Endothelial cell of umbilical vein (primary cell): ENCODE measurements around the gene NRCAM. TPM values are rescaled to one million over a fixed set of nuclear protein-coding genes. Genes with fewer than 3 reads are reported as not detected.

Experiments
- BruUV-seq: library from RNA; stranded (reverse); fragments of 400-500 nt; replicated peaks from 2 replicates; lab custom pipeline; 2021; lab: Mats Ljungman, UMichigan
- CTCF ChIA-PET: fragments of 300-600, 350-600 bp; sonication (Branson Sonifier 250); formaldehyde crosslinking; loops from one replicate; lab custom pipeline; 2021; ENCODE audit warnings: antibody characterized with exemption, inconsistent platforms; lab: Charles Lee
- POLR2A ChIA-PET: fragments of 300-600, 350-600 bp; sonication (Branson Sonifier 250); formaldehyde crosslinking; loops from one replicate; lab custom pipeline; 2021; ENCODE audit warnings: antibody characterized with exemption, inconsistent platforms; lab: Charles Lee
- DNase-seq: peaks from one replicate; pipeline ENCODE4 v3.0.0-alpha.2; 2011; ENCODE audit warnings: low read depth, low spot score
- FAIRE-seq: peaks from 2 replicates; lab custom pipeline; 2011; peaks lifted over from hg19 to GRCh38; lab: Jason Lieb, UNC
- H2AFZ ChIP-seq: 2 replicates; pipeline ENCODE4 v1.6.0; 2012; ENCODE audit warnings: low read depth, low read length, control low read depth, inconsistent platforms
- H3K27ac ChIP-seq: 2 replicates; pipeline ENCODE4 v1.5.1; 2011; ENCODE audit warnings: low read depth, mild to moderate bottlenecking, control low read depth, low read length, moderate library complexity; ENCODE audit not compliant: insufficient read depth
- H3K27me3 ChIP-seq, 2 experiments: 2 replicates each; pipeline versions ENCODE4 v1.6.0 to v1.6.1; 2011; ENCODE audit warnings: low read length in 2 of 2, mixed read lengths in 1 of 2; ENCODE audit not compliant: control insufficient read depth in 2 of 2, insufficient read depth in 2 of 2
- H3K36me3 ChIP-seq, 2 experiments: 2 replicates in 1 of 2; 3 replicates in 1 of 2; pipeline ENCODE4 v1.5.1; 2011; ENCODE audit warnings: low read length in 2 of 2, mild to moderate bottlenecking in 1 of 2, moderate library complexity in 1 of 2; ENCODE audit not compliant: control insufficient read depth in 2 of 2, insufficient read depth in 2 of 2; ENCODE audit errors: extremely low read depth in 1 of 2
- H3K4me1 ChIP-seq: 3 replicates; pipeline ENCODE4 v1.5.1; 2011; ENCODE audit warnings: mild to moderate bottlenecking, low read length; ENCODE audit not compliant: control insufficient read depth, insufficient read depth; ENCODE audit errors: extremely low read depth
- H3K4me2 ChIP-seq: 2 replicates; pipeline ENCODE4 v1.6.1; 2011; ENCODE audit warnings: low read length, control low read depth, mixed read lengths; ENCODE audit not compliant: insufficient read depth
- H3K4me3 ChIP-seq, 3 experiments: fragments of 200-600 bp in 1 of 3; sonication (generic), shearing (Covaris generic) in 1 of 3; replicated peaks in 1 of 3; 2 replicates each; pipeline ENCODE4 v1.5.1; 2011 to 2016; ENCODE audit warnings: control low read depth in 3 of 3, low read length in 3 of 3, mild to moderate bottlenecking in 2 of 3, inconsistent platforms in 1 of 3, low read depth in 1 of 3, moderate library complexity in 1 of 3; ENCODE audit not compliant: insufficient read depth in 1 of 3
- H3K79me2 ChIP-seq: 2 replicates; pipeline ENCODE4 v1.6.0; 2012; ENCODE audit warnings: low read length, inconsistent platforms; ENCODE audit not compliant: control insufficient read depth, insufficient read depth
- H3K9ac ChIP-seq: replicated peaks from 2 replicates; pipeline ENCODE3; 2011; ENCODE audit warnings: low read length, control low read depth; ENCODE audit not compliant: insufficient read depth; ENCODE audit errors: extremely low read depth
- H3K9me1 ChIP-seq: replicated peaks from 3 replicates; pipeline ENCODE4 v1.6.0; 2011; ENCODE audit warnings: mild to moderate bottlenecking, low read length; ENCODE audit not compliant: control insufficient read depth, insufficient read depth; ENCODE audit errors: extremely low read depth
- H3K9me3 ChIP-seq: replicated peaks from 2 replicates; pipeline ENCODE4 v1.5.1; 2012; ENCODE audit warnings: low read length, inconsistent platforms; ENCODE audit not compliant: control insufficient read depth, insufficient read depth
- H4K20me1 ChIP-seq: replicated peaks from 2 replicates; pipeline ENCODE3; 2011; ENCODE audit warnings: mild to moderate bottlenecking, low read length; ENCODE audit not compliant: control insufficient read depth, insufficient read depth; ENCODE audit errors: extremely low read depth
- CTCF ChIP-seq, 2 donors: IDR thresholded peaks; 1 replicate in 1 of 2; 2 replicates in 1 of 2; pipeline ENCODE4 v1.5.1; 2011; ENCODE audit warnings: low read length in 2 of 2, mild to moderate bottlenecking in 2 of 2, moderate library complexity in 2 of 2, control low read depth in 1 of 2, inconsistent platforms in 1 of 2, low read depth in 1 of 2; ENCODE audit not compliant: insufficient read depth in 1 of 2; ENCODE audit errors: extremely low read depth in 1 of 2
- EZH2 ChIP-seq: IDR thresholded peaks from 2 replicates; pipeline ENCODE4 v1.6.1; 2012; ENCODE audit warnings: borderline replicate concordance, low read depth, mild to moderate bottlenecking, moderate library complexity, low read length, inconsistent platforms; ENCODE audit not compliant: severe bottlenecking
- FOS ChIP-seq: IDR thresholded peaks from 2 replicates; pipeline ENCODE4 v1.6.1; 2011; ENCODE audit warnings: mild to moderate bottlenecking, low read length, moderate library complexity, borderline replicate concordance; ENCODE audit not compliant: insufficient read depth
- GATA2 ChIP-seq: IDR thresholded peaks from 2 replicates; pipeline ENCODE4 v1.7.0; 2011; ENCODE audit warnings: low read depth, mild to moderate bottlenecking, moderate library complexity, mixed read lengths, low read length; ENCODE audit not compliant: insufficient read length, insufficient read depth
- JUN ChIP-seq: IDR thresholded peaks from 2 replicates; pipeline ENCODE4 v1.6.1; 2011; ENCODE audit warnings: borderline replicate concordance, low read depth; ENCODE audit not compliant: insufficient read length, insufficient read depth
- MAX ChIP-seq: IDR thresholded peaks from 2 replicates; pipeline ENCODE4 v1.6.1; 2011; ENCODE audit not compliant: insufficient read depth, insufficient read length
- MYC ChIP-seq: IDR thresholded peaks from one replicate; pipeline ENCODE4 v1.6.1; 2011; ENCODE audit warnings: mild to moderate bottlenecking, low read depth, low read length
- POLR2A ChIP-seq: IDR thresholded peaks from 2 replicates; pipeline ENCODE4 v1.6.1; 2012; ENCODE audit warnings: low read depth, mild to moderate bottlenecking, control low read depth, low read length
- POLR2AphosphoS5 ChIP-seq: IDR thresholded peaks from 2 replicates; pipeline ENCODE4 v1.6.1; 2012; ENCODE audit warnings: low read depth, mild to moderate bottlenecking, control low read depth, low read length, moderate library complexity; ENCODE audit not compliant: insufficient read depth
- dilution Hi-C: fragments of 300-500 bp; cut with MboI; formaldehyde crosslinking; loops from one replicate; pipeline ENCODE4 v1.15.0; 2019; ENCODE audit warnings: low sequenced_read_pairs; ENCODE audit not compliant: extremely low pct_ligation_motif_present
- intact Hi-C: fragments of 100-400 bp; cut with micrococcal nuclease; formaldehyde crosslinking; loops from one replicate; pipeline ENCODE4 v1.10.0; 2022
- polyA plus RNA-seq, 4 experiments: library from polyadenylated mRNA; depleted of rRNA in 3 of 4; stranded (reverse) in 3 of 4; unstranded in 1 of 4; fragments of >200 nt; gene quantifications; 2 replicates each; pipeline versions ENCODE4 v1.2.1 to v1.2.3, GENCODE V29; 2011 to 2012; ENCODE audit warnings: missing spikeins in 1 of 4
- total RNA-seq: library from RNA; stranded (reverse); gene quantifications from 2 replicates; pipeline ENCODE4 v1.2.3, GENCODE V29; 2021

Gene NRCAM
- total and polyA plus RNA-seq, 2 donors (not counting 3 experiments of a cell fraction or from before 2014, with no cell fraction given) = 26.0 to 47.6 TPM

GRCh38 chr7:108285778-108286177 is 170.5 kb downstream of the NRCAM start:
- Histone ChIP-seq H3K27ac (no peak overlapping the region), H3K4me2 (no peak overlapping the region), H3K9ac (no peak overlapping the region), H4K20me1 (no peaks in the 10 kb centered on the region), H3K27me3 (no peaks in the 10 kb centered on the region), H3K9me1 (no peaks in the 10 kb centered on the region), H3K4me1 (peaks cover 46% of the 10 kb centered on the region), H3K36me3 (no peaks in the 10 kb centered on the region), H3K4me3 (no peak overlapping the region), H2AFZ (no peak overlapping the region), H3K79me2 (peaks cover 37% of the 10 kb centered on the region), H3K9me3 (no peaks in the 10 kb centered on the region)
- TF ChIP-seq POLR2AphosphoS5 (no peak), EZH2 (no peak), MAX (no peak), MYC (no peak), GATA2 (no peak), JUN (no peak), CTCF (IDR thresholded peaks at IDR 0.05; ENCODE audit: extremely low read depth in 1 of 2, insufficient read depth in 1 of 2, low read depth in 1 of 2, low read length in 2 of 2) (no peak), FOS (no peak), POLR2A (no peak)
- FAIRE-seq = no peak
- intact Hi-C loops = no loop called here
- ChIA-PET POLR2A (no interaction called here), CTCF (interaction anchor here (1.1 to 1.5 kb wide), 3 partner anchors 12 to 123 kb away, joined by 3 to 4 read pairs (median 3); no protein-coding TSS in a partner anchor)
- no TSS peak for BruUV-seq
- no peak for DNase-seq
- dilution Hi-C loops = no loop called here
